IPS-11a (cell line): ENCODE data around the gene BEST4.
"Not testable (repeated sequence)": the region's sequence is repeated elsewhere in the genome, so short reads cannot be mapped to it uniquely, and the experiment has no call there.

Source experiments
- H3K4me3 ChIP-seq: one replicate; pipeline ENCODE4 v1.5.1; 2013; ENCODE audit warnings: low read depth, low read length, control low read depth

BEST4 gene

DNA sequence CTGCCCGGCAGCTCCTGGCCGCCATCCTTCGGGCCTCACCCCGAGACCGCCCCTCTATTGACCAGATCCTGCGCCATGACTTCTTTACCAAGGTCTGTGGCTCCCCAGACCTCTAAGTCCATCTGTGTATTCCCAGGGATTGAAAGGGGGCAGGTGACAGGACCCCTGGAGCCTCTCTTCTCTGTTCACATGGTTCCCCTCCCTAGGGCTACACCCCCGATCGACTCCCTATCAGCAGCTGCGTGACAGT is 15.0 kb upstream of the BEST4 start:
- H3K4me3 ChIP-seq, result no peak overlapping the region

DNA sequence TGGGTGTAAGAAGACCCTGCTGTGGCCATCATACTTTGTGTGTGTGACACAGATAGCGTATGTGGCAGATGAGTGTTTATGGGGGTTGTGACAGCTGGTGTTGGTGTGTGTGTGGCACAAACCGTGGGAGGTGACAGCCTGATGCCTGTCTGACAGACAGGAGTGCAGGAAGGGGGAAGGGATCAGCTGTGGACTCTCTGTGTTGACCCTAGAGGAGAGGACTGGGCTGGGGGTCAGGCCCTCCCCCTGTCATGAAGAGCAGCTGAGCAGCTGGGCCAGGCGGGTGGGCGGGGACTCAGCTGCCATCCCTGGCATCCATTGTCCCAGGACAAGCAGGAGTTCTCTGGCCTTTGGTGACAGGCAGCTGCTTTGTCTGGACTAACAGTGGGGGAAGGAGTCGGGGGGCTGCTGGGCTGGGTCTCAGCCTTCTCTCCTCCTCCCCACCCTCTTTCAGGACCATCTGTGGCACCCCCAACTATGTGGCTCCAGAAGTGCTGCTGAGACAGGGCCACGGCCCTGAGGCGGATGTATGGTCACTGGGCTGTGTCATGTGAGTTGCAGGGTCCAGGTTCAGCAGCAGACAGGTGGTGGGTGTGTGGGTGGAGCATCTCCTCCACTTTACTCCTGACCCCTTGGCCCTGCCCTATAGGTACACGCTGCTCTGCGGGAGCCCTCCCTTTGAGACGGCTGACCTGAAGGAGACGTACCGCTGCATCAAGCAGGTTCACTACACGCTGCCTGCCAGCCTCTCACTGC is 14.5 kb upstream of the BEST4 start:
- H3K4me3 ChIP-seq, result no peak overlapping the region

DNA sequence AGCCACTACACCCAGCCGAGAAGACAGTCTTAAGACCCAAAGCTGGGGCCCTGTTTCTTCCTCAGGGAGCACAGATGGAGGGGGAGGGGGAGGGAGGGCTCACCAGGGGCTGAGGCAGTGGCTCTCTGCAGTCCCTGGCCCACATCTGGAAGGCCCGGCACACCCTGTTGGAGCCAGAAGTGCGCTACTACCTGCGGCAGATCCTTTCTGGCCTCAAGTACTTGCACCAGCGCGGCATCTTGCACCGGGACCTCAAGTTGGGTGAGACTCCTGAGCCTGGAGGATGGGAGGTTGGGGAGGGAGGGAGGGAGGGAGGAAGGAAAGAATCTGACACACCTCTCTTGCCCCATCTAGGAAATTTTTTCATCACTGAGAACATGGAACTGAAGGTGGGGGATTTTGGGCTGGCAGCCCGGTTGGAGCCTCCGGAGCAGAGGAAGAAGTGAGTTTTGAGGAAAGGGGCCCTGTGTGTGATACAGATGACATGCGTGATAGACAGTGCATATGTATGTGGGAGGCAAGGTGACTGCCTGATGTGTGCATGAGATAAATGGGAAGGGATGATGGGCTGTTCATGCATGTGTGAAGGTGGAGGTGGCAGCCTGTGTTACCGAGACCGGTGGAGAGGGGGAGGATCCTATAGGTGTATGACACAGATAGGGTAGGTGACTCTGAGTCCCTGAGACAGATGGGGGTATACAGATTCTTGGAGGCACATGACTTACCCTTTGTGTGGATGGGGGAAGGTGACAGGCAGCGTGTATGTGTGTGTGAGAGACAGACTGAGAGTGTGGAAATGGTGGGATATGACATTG is 13.7 kb upstream of the BEST4 start:
- peak overlapping the region; percentile 17 for H3K4me3 ChIP-seq

DNA sequence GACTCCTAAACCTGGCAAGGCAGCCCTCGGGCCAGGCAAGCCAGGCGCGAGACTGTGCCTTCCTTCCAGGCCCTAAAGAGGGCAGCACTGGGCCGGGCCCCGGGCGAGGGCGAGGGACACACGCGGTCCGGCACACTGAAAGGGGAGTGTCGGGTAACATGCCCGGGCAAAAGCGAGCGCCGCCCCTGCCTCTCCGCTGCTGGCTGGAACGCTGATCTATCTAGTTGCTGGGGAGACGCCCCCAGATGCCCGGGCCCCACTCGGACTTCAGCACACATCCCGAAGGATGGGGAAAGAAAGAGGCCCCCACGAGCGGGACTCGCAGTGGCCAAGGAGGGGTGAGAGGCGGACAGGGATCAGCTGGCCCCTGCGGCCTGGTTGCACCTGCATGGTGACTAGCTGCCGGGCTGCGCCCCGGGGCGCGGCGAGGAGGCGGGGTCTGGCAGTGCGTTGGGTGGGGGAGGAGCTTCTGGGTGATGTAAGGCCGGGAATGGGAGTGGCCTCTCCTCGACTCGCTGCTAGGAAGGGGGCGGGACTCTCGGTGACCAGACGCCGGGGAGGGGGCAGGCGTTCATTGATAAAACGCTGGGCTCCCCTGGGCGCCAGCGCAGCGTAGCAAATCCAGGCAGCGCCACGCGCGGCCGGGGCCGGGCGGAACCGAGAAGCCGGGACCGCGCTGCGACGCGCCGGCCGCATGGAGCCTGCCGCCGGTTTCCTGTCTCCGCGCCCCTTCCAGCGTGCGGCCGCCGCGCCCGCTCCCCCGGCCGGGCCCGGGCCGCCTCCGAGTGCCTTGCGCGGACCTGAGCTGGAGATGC is 12.0 kb upstream of the BEST4 start, which contains the start of gene PLK3:
TSS of gene PLK3 (plus strand) at position 608 of the 815 bp plus-strand sequence. CDS start at position 695, 87 bp downstream.
- peak within 1 kb of the TSS; percentile 72 for H3K4me3 ChIP-seq

DNA sequence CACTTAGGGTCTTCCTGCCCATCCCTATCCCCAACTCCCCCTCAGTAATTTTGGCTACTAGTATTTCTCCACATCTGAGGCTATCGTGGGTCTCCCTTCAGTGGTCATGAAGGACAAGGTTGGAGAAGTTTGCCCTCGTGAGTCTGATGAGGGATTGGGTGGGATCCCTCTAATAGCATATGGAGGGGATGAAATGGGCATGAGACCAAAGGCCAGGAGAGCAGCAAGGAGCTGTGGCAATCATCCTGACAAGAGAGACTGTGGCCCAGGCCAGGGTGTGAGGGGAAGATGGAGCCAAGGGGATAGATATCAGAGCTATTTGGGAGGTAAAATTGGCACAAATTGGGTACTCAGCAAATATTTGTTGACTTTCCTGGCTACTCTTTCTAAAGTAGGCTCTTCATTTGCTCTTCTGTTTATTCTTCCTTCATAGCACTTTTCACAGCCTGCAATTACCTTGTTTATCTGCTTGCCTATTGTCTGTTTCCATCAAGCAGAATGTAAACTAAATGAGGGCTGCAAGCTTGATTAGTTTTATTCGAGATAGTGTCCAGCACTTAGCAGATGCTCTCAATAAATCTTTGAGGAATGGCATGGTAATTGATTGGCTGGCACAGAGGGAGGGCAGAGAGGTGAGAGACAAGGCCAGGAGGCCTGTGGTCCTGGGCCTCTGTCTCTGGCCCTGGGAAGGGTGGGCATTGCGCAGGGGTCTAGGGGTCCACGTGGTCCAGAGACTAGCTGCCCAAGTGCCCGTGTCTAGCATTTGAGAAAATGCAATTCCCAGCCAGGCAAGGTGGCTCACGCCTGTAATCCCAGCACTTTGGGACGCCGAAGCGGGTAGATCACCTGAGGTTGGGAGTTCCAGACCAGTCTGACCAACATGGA is 10.8 kb upstream of the BEST4 start:
- H3K4me3 ChIP-seq, result no peak overlapping the region

DNA sequence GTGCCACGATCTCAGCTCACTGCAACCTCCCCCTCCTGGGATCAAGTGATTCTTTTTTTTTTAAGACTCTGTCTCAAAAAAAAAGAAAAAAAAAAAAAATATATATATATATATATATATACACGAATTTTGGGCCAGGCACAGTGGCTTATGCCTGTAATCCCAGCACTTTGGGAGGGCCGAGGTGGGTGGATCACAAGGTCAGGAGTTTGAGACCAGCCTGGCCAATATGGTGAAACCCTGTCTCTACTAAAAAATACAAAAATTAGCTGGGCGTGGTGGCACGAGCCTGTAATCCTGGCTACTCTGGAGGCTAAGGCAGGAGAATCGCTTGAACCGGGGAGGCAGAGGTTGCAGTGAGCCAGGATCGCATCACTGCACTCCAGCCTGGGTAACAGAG is 9.9 kb upstream of the BEST4 start:
- H3K4me3 ChIP-seq, result not testable (repeated sequence)

DNA sequence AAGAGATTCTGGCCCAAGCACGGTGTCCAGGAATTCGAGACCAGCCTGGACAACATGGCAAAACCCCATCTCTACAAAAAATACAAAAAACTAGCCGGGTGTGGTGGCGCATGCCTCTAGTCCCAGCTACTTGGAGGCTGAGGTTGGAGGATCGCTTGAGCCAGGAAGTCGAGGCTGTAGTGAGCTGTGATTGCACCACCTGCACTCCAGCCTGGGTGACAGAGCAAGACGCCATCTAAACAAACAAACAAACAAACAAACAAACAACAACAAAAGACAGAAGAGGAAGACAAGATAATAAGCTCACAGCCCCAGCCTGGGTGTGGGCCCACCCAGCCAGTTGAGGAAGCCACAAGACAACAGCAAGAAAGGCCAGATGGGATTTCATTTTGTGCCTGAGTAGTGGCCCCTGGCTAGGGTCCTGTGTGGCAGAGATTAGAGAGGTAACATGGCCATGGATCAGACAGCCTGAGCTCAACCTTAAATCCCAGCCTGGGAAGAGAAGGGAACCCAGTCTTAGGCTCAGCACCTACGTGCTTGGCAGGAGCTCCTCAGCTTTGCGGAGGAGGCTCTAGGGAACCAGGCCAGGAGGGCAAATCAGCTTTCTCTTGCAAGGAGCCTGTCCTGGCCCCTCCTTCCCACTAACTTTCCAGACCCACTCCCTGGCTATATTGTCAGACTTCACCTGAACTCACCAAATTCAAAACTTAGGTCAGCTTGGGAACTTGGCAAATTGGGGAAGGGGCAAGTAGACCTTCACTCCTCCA is 4.9 kb upstream of the BEST4 start:
- H3K4me3 ChIP-seq, result no peak overlapping the region

DNA sequence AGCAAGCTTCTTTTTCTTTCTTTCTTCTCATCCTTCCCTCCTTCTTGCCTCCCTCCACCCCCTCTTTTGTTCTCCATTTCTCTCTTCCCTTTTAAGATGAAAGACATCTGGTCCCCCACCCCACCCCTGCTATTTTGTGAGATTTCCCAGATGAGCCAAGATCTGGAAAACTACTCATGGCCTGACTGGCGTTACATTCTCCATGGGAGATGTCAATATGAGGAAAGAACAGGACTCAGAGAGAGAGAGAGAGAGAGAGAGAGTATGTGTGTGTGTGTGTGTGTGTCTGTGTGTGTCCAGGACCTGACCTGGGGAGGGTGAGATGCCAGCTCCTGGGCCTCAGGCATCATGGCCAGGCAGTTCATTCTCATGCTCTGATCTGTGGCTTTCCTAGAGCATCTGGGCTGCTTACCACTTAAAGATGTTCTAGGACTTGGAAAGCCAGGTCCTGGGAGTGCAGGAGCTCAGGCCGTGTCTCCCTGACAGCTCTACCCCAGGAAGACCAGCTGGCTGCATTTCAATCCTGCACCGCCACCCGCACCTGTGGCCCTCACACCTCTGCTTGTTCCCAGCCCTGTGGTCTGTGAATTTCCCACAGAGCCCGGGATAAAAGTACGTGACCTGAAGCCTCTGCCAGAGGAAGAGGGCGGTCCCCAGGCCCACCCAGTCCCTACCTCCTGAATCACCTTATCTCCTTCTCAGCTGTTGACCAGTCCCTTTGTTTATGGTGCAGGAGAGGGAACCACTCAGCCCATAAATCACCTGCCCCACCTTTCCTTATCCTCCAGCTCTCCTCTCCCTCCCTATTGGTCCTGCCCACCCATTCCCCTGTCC is 3.2 kb upstream of the BEST4 start:
- no peak overlapping the region for H3K4me3 ChIP-seq

DNA sequence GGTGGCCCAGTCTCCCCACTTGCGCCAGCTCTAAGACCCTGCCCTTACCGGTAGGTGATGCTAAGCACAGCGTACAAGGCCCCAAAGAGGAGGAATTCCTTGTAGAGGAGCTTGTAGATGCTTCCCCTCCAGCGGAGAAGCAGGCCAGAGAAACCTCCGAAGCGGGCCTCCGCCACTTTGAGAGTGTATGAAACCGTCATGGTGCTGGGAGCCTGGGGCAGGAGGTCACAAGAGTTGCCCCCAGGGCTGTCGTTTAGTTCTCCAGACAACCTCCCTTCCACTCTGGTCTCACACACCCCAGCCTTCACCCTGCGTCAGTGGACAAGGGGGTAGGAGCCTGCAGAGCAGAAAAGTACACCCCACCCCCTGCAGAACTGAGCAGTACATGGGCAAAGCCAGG is 464 bp downstream of the BEST4 start:
- H3K4me3 ChIP-seq, result no peak overlapping the region

DNA sequence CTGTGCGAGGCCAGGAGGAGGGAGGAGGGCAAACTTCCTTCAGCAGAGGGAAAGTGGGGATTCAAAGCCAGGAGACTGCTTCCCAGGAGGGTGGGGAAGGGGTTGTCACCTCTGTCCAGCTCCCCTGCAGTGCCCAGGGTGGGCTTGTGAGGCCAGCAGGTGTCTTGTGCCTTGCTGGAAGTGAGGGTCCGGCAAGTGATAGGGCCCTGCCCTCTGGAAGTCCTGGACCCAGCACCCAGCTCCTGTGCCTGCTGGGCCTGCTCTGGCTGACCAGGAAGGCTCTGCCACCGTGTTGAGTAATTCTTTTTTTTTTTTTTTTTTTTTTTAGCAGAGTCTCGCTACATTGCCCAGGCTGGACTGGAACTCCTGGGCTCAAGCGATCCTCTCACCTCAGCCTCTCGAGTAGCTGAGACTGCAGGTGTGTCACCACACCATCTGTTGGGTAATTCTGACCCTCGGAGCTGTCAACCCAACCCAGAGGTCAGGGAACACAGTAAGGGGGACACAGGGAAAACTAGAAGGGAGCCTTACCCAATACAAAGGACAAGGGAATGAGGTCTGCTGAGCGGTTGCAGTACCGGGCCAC is 1.0 kb downstream of the BEST4 start:
- no peak overlapping the region for H3K4me3 ChIP-seq

DNA sequence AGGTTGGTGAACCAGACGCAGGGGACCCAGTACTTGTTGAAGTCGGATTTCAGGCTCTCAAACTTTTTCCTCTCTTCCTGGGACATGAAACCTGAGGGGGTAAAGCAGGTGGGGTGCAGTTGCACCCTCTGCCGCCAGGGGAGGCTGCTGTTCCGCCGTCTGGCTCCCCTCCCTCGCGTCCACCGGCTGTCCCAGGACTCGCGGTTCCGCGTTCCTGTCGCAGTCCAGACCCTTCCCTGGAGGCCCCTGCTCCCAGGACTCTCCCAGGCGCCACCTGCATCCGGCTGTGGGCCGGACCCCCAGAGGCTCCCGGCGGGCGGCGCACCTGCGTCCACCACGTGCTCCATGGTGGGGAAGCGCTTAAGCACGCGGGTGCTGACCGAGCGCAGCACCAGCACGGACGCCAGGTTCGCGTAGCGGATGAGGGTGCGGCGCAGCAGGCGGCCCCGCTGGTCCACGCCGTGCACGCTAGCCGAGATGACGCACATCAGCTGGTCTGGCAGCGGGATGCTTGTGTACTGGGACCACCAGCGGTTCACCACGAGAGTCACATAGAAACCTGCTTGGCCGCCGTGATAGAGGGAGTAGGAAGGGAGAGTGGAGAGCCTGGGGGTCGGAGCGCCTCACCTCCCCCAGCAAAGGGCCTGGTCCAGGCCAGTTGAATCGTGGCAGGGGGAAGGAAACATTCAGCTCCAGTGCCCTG is 1.7 kb downstream of the BEST4 start:
- H3K4me3 ChIP-seq, result peak overlapping the region; percentile 34

DNA sequence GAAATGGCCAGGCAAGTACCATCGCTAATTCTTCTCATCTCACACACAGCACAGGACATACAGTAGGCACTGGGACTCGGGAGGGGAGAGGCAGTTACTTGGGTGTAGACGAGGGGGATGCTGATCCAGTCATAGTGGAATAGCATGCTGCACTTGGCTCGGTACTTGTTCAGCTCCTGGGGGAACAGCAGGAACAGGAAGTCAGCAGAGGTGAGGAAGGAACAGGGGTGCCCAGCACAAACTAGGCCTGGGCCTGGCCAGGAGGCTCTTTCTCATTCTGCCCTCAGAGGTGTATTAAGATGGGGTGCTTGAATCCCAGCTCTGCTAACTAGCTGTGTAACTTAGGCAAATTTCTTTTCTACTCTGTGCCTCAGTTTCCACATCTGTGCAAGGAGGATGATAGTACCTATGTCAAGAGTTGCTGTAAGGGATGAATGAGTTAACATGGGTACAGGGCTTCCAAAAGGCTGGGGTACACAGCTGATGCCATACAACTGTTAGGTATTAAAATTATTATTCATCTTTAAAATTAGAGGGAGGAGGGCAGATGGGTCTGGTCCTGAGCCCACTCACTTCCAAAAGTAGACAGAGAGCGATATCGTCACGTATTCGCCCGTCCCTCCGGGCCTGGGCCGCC is 2.4 kb downstream of the BEST4 start:
- peak overlapping the region; percentile 20 for H3K4me3 ChIP-seq

DNA sequence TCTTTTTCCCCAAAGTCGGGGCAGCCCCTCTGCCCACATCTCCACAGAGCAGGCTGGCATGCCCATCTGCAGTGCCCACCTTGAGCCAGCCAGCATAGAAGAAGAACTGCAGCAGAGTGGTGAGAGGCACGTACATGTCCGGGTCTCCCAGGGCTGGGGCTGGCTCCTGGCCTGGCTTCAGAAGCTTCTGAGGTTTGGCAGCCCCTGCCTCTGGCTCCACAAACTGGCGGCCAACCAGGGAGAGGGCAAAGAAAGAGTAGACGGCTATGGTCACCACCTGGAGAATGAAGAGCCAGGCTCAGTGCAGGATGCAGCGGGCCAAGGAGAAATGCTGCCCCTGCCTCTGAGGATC is 3.0 kb downstream of the BEST4 start:
- H3K4me3 ChIP-seq, result peak overlapping the region; percentile 13

DNA sequence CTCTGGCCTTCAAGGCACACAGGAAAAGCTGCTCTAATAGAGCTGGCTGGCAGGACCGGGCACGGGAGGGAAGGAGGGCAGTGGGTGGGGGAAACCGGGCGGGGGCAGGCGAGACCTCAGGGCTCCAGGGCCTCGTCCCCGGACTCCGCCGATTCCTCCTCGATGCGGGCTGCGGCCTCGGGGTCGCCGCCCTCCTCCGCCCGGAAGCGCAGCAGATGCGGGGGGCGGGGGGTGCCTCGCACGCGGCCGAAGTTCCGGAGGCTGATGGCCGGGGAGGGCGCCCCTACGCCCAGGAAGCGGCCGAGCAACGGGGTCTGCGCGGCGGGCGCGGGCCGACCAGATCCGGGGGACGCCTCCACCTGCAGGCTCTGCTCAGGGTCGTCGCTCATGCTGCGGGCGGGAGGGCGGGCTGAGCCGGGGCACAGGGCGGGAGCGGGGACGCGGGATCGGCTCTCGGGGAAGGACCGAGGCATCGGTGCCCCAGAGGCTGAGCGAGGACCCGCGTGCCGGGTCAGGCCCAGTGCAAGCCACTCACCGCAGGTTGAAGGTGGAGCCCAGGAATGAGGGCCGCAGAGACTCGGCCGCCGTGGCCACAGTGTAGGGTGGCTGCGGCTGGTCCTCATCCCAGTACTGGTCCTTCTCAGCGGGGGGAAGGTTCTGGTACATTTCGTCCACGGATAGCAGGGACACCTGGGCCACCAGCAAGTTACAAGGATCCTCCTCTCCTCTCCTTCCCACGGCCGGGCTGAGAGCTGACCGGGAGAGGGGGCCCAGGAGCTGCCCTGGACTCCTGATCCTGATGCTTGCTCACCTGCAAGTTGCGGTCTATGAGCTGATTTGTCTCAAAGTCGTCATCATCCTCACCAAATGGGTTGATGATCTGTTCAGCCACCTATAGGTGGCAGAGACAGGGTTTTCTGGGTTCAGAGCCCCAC is 3.6 kb downstream of the BEST4 start:
- H3K4me3 ChIP-seq, result peak overlapping the region; percentile 13

DNA sequence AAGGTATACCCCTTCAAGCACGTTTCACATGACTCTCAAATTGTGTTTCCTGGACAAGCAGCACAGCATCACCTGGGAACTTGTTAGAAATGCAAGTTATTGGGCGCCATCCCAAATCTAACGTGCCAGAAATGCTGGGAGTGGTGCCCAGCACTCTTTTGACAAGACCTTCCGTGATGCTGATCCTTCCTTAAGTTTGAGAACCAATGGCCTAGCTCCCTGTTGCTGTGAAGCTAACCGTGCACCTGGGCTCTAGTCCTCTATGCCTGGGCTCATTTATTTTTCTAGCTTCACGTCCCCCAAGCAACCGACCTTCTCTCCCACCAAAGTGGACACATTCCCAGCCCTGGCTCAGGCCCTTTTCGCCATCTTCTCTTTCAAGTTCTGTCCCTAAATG is 4.3 kb downstream of the BEST4 start:
- H3K4me3 ChIP-seq, result no peak overlapping the region

DNA sequence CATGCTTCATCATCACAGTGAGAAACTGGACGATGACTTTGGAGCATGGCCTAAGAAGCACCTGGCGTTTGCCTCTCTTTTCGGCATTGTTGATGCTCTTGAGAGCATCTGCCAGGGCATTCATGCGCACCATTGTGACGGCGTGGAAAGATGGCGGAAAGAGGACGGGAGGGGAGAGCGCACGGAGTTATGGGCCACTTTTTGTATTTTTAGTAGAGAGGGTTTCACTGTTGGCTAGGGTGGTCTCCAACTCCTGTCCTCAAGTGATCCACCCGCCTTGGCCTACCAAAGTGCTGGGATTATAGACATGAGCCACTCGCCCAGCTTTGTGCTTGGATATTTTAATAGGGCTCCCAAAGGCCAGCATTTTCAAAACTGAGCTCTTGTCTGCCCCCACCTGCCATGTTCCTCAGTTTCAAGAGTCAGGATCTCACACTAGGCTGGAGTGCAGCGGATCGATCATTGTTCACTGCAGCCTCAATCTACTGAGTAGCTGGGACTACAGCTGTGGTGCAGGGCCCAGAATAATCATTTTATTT is 7.3 kb downstream of the BEST4 start:
- H3K4me3 ChIP-seq, result no peak overlapping the region
